KMS-11 (cell line): ENCODE results near the gene COL5A1.

Experiments
- H2AFZ ChIP-seq: fragments of 200-600 bp; sonication (generic); 2 replicates; pipeline ENCODE4 v1.6.1; 2016; ENCODE audit warnings: antibody characterized with exemption, mixed run types, low read depth
- H3K27ac ChIP-seq: fragments of 200-600 bp; sonication (generic); 2 replicates; pipeline ENCODE4 v1.6.1; 2016; ENCODE audit warnings: mild to moderate bottlenecking, mixed run types
- H3K27me3 ChIP-seq: fragments of 200-600 bp; sonication (generic); 2 replicates; pipeline ENCODE4 v1.6.1; 2017; ENCODE audit warnings: mild to moderate bottlenecking, low read depth, mixed run types, moderate library complexity; ENCODE audit not compliant: insufficient read depth
- H3K36me3 ChIP-seq: fragments of 200-600 bp; sonication (generic); 2 replicates; pipeline ENCODE4 v1.6.1; 2017; ENCODE audit warnings: mild to moderate bottlenecking, mixed run types; ENCODE audit not compliant: insufficient read depth
- H3K4me1 ChIP-seq: fragments of 200-600 bp; sonication (generic); 2 replicates; pipeline ENCODE4 v1.6.1; 2016; ENCODE audit warnings: mild to moderate bottlenecking, low read depth, mixed run types; ENCODE audit not compliant: poor library complexity, severe bottlenecking
- H3K4me2 ChIP-seq: fragments of 200-600 bp; sonication (generic); 2 replicates; pipeline ENCODE4 v1.7.0; 2016; ENCODE audit warnings: mild to moderate bottlenecking, mixed run types
- H3K4me3 ChIP-seq: fragments of 200-600 bp; sonication (generic); IDR thresholded peaks from 2 replicates; pipeline ENCODE4 v1.6.1; 2017; ENCODE audit warnings: low read depth, low read length, mixed read lengths; ENCODE audit not compliant: insufficient read depth
- H3K79me2 ChIP-seq: fragments of 200-600 bp; sonication (generic); 2 replicates; pipeline ENCODE4 v1.6.1; 2016; ENCODE audit warnings: low read depth, mixed run types; ENCODE audit not compliant: insufficient read depth
- H3K9ac ChIP-seq: fragments of 200-600 bp; sonication (generic); 2 replicates; pipeline ENCODE4 v1.6.1; 2016; ENCODE audit warnings: mild to moderate bottlenecking, mixed run types
- H4K20me1 ChIP-seq: fragments of 200-600 bp; sonication (generic); 2 replicates; pipeline ENCODE4 v1.6.1; 2016; ENCODE audit warnings: mild to moderate bottlenecking, mixed run types; ENCODE audit not compliant: insufficient read depth
- TF ChIP-seq, protein P1 (sequence below): fragments of 200-600 bp; sonication (generic); conservative IDR thresholded peaks from 2 replicates; pipeline ENCODE4 v1.6.1; 2017; ENCODE audit warnings: low read depth, mild to moderate bottlenecking, antibody characterized with exemption, low read length, moderate library complexity, mixed read lengths

The COL5A1 gene

GRCh38 chr9:134645607-134646365, 4.2 kb downstream of the COL5A1 start:
- H3K4me2 ChIP-seq, result no peak overlapping the region
- H2AFZ ChIP-seq, result no peak overlapping the region
- no peak overlapping the region for H3K4me3 ChIP-seq
- no peaks in the 10 kb centered on the region for H3K4me1 ChIP-seq
- peaks cover 53% of the 10 kb centered on the region for H3K27me3 ChIP-seq
- no peaks in the 10 kb centered on the region for H3K36me3 ChIP-seq
- TF ChIP-seq, protein P1, sequence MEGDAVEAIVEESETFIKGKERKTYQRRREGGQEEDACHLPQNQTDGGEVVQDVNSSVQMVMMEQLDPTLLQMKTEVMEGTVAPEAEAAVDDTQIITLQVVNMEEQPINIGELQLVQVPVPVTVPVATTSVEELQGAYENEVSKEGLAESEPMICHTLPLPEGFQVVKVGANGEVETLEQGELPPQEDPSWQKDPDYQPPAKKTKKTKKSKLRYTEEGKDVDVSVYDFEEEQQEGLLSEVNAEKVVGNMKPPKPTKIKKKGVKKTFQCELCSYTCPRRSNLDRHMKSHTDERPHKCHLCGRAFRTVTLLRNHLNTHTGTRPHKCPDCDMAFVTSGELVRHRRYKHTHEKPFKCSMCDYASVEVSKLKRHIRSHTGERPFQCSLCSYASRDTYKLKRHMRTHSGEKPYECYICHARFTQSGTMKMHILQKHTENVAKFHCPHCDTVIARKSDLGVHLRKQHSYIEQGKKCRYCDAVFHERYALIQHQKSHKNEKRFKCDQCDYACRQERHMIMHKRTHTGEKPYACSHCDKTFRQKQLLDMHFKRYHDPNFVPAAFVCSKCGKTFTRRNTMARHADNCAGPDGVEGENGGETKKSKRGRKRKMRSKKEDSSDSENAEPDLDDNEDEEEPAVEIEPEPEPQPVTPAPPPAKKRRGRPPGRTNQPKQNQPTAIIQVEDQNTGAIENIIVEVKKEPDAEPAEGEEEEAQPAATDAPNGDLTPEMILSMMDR, result no peak
- no peaks in the 10 kb centered on the region for H4K20me1 ChIP-seq
- H3K79me2 ChIP-seq, result no peaks in the 10 kb centered on the region
- H3K27ac ChIP-seq, result no peak overlapping the region
- H3K9ac ChIP-seq, result no peak overlapping the region

DNA sequence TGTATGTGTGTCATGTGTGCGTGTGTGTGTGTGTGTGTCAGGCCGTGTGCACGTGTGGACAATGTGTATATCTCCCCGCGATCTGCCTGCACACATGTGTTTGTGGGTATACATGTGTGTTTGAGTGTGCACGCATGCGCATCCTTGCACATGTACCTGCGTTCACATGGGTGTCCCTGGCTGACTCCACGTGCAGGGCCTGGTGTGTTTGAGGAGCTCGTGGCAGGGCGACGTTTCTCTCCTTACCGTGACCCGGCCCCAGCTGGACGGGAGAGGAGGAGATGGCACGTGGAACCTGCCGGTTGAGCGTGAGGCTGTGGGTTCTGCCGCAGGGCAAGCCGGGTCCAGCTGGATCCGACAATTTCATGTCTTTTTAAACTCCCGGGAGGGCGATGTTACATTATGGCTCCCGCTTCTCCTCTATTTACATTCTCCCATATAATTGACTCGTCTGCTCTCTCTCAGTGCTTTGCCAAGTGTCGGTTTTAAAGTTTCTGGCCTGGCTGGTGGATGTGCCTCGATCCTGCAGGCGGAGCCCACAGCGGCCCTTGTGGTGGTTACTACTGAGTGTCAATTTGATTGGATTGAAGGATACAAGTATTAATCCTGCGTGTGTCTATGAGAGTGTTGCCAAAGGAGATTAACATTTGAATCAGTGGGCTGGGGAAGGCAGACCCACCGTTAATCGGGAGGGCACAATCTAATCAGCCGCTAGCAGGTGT, 5.9 kb downstream of the COL5A1 start:
- Histone ChIP-seq H4K20me1 (no peaks in the 10 kb centered on the region), H3K36me3 (no peaks in the 10 kb centered on the region), H3K4me3 (no peak overlapping the region), H3K4me2 (no peak overlapping the region), H3K79me2 (no peaks in the 10 kb centered on the region), H3K27me3 (peaks cover 49% of the 10 kb centered on the region), H3K27ac (no peak overlapping the region), H2AFZ (no peak overlapping the region), H3K9ac (no peak overlapping the region), H3K4me1 (no peaks in the 10 kb centered on the region)
- TF ChIP-seq, protein P1, result no peak

GRCh38 chr9:134648701-134649530, 7.3 kb downstream of the COL5A1 start:
- H3K27ac ChIP-seq, result no peak overlapping the region
- no peaks in the 10 kb centered on the region for H4K20me1 ChIP-seq
- H3K9ac ChIP-seq, result no peak overlapping the region
- H2AFZ ChIP-seq, result no peak overlapping the region
- no peak overlapping the region for H3K4me3 ChIP-seq
- no peaks in the 10 kb centered on the region for H3K4me1 ChIP-seq
- no peak overlapping the region for H3K4me2 ChIP-seq
- H3K27me3 ChIP-seq, result peaks cover 46% of the 10 kb centered on the region
- TF ChIP-seq, protein P1, result no peak
- H3K79me2 ChIP-seq, result no peaks in the 10 kb centered on the region
- H3K36me3 ChIP-seq, result no peaks in the 10 kb centered on the region

DNA sequence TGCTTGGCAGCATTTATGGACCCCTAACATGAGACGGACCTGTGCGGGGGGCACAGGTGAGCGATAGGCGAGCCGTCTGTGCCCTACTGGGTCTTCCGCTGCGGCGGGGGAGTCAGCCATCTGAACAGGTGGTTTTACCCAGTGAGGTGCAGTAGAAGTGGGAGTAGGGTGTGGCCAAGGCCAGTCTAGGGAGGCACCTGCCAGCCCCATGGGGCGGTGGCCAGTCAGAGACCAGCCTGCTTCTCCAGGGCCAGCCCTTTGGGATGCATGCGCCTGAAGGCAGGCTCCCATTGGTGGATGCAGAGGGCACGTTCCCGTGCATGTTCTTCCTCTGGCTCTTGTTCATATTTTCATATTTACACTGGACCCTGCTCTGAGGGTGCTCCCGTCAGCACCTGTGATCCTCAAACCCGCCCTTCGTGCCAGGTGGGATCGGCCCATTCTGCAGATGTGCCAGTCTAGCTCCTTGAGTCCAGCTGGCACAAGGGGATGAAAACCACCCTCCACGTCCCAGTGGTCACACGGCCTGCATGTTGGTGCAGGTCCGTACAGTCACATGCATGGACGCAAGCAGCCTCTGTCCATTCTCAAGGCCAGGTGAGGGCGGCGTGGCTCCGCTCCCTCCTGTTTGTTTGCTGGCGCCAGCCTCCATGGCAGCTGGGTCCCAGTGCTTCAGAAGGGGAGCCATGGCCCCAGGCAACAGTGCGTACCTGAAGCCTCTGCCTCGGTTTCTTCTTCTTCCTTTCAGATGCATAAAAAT, 9.0 kb downstream of the COL5A1 start:
- no peak overlapping the region for H3K4me2 ChIP-seq
- no peaks in the 10 kb centered on the region for H4K20me1 ChIP-seq
- TF ChIP-seq, protein P1, result no peak
- no peaks in the 10 kb centered on the region for H3K4me1 ChIP-seq
- H3K36me3 ChIP-seq, result no peaks in the 10 kb centered on the region
- H3K27me3 ChIP-seq, result peaks cover 40% of the 10 kb centered on the region
- H3K79me2 ChIP-seq, result no peaks in the 10 kb centered on the region
- no peak overlapping the region for H3K4me3 ChIP-seq
- no peak overlapping the region for H3K9ac ChIP-seq
- no peak overlapping the region for H2AFZ ChIP-seq
- no peak overlapping the region for H3K27ac ChIP-seq
